GM23338 (cell line): ENCODE data around the gene ICAM4. TPM values are rescaled to one million over a fixed set of nuclear protein-coding genes. Genes with fewer than 3 reads are reported as not detected.

ENCODE experiments used
- ATAC-seq: fragments of 200-7000 bp; cut with Tn5 transposase; 3 replicates; pipeline ENCODE4 v1.9.1; 2020
- DNase-seq: peaks from one replicate; pipeline ENCODE4 v3.0.0-alpha.2; 2015; ENCODE audit warnings: low spot score
- H2AFZ ChIP-seq: fragments of 200-600 bp; sonication (generic); 2 replicates; pipeline ENCODE4 v1.8.0; 2016; ENCODE audit warnings: antibody characterized with exemption, mild to moderate bottlenecking, moderate library complexity
- H3F3A ChIP-seq: fragments of 200-600 bp; sonication (generic); replicated peaks from 2 replicates; pipeline ENCODE4 v1.8.0; 2017; ENCODE audit warnings: antibody characterized with exemption, mixed run types, low read depth
- H3K27ac ChIP-seq: fragments of 200-600 bp; sonication (generic); 2 replicates; pipeline ENCODE4 v1.6.1; 2016; ENCODE audit warnings: low read depth
- H3K27me3 ChIP-seq: fragments of 200-600 bp; sonication (generic); 2 replicates; pipeline ENCODE4 v1.8.0; 2016; ENCODE audit warnings: mild to moderate bottlenecking, mixed run types, moderate library complexity; ENCODE audit not compliant: insufficient read depth
- H3K36me3 ChIP-seq: fragments of 200-600 bp; sonication (generic); 2 replicates; pipeline ENCODE4 v1.8.0; 2016; ENCODE audit warnings: mild to moderate bottlenecking; ENCODE audit not compliant: insufficient read depth
- H3K4me1 ChIP-seq: fragments of 200-600 bp; sonication (generic); 2 replicates; pipeline ENCODE4 v1.8.0; 2016; ENCODE audit warnings: mild to moderate bottlenecking, moderate library complexity; ENCODE audit not compliant: insufficient read depth
- H3K4me2 ChIP-seq: fragments of 200-600 bp; sonication (generic); 2 replicates; pipeline ENCODE4 v1.7.1; 2017; ENCODE audit warnings: mixed run types
- H3K4me3 ChIP-seq: fragments of 200-600 bp; sonication (generic); 2 replicates; pipeline ENCODE4 v1.6.1; 2016; ENCODE audit warnings: mixed run types
- H3K79me2 ChIP-seq: fragments of 200-600 bp; sonication (generic); replicated peaks from 2 replicates; pipeline ENCODE4 v1.8.0; 2017; ENCODE audit warnings: mild to moderate bottlenecking; ENCODE audit not compliant: insufficient read depth
- H3K9me2 ChIP-seq: fragments of 200-600 bp; sonication (generic); 2 replicates; pipeline ENCODE4 v1.8.0; 2017; ENCODE audit not compliant: insufficient read depth
- H4K20me1 ChIP-seq: fragments of 200-600 bp; sonication (generic); replicated peaks from 2 replicates; pipeline ENCODE4 v1.8.0; 2017; ENCODE audit warnings: mild to moderate bottlenecking; ENCODE audit not compliant: insufficient read depth
- H3K27ac Mint-ChIP-seq: 2 replicates; pipeline ENCODE4 v1.8.0; 2020; ENCODE audit warnings: inconsistent platforms, mild to moderate bottlenecking, moderate library complexity, mixed read lengths
- H3K27me3 Mint-ChIP-seq: 3 replicates; pipeline ENCODE4 v1.8.0; 2022; ENCODE audit warnings: low read depth, mild to moderate bottlenecking, moderate library complexity, mixed read lengths, inconsistent platforms; ENCODE audit not compliant: insufficient read depth, poor library complexity
- H3K36me3 Mint-ChIP-seq: 3 replicates; pipeline ENCODE4 v1.8.0; 2021; ENCODE audit warnings: low read depth, mild to moderate bottlenecking, inconsistent platforms, moderate library complexity, mixed read lengths
- H3K4me1 Mint-ChIP-seq: 3 replicates; pipeline ENCODE4 v1.8.0; 2020; ENCODE audit warnings: mild to moderate bottlenecking, inconsistent platforms, mixed read lengths
- H3K4me3 Mint-ChIP-seq: 3 replicates; pipeline ENCODE4 v1.8.0; 2021; ENCODE audit warnings: moderate library complexity, mild to moderate bottlenecking, inconsistent platforms, mixed read lengths
- H3K9me3 Mint-ChIP-seq: 3 replicates; pipeline ENCODE4 v1.8.0; 2020; ENCODE audit warnings: moderate library complexity, mild to moderate bottlenecking, inconsistent platforms, mixed read lengths
- CREB1 ChIP-seq: fragments of 250-450 bp; sonication (Bioruptor Pico); IDR thresholded peaks from 2 replicates; pipeline ENCODE4 v1.5.0; 2020; ENCODE audit warnings: low read depth, mild to moderate bottlenecking, moderate library complexity
- CTCF ChIP-seq, 2 experiments: fragments of 200-600 bp in 1 of 2; sonication (generic) in 1 of 2; conservative IDR thresholded peaks; 2 replicates each; pipeline versions ENCODE4 v1.5.1 to v1.6.1; 2016 to 2017; ENCODE audit warnings: antibody characterized with exemption in 2 of 2, low read depth in 2 of 2, mild to moderate bottlenecking in 2 of 2, moderate library complexity in 1 of 2
- EZH2 ChIP-seq: fragments of 200-600 bp; sonication (generic); IDR thresholded peaks from one replicate; pipeline ENCODE4 v1.8.0; 2017; ENCODE audit warnings: antibody characterized with exemption, mild to moderate bottlenecking, low read depth; ENCODE audit not compliant: unreplicated experiment
- JUNB ChIP-seq: IDR thresholded peaks from one replicate; pipeline ENCODE4 v1.6.1; 2016; ENCODE audit warnings: antibody characterized with exemption; ENCODE audit not compliant: unreplicated experiment
- POLR2AphosphoS5 ChIP-seq: IDR thresholded peaks from 2 replicates; pipeline ENCODE4 v1.6.1; 2016; ENCODE audit warnings: antibody characterized with exemption, low read depth
- polyA plus RNA-seq: library from polyadenylated mRNA; unstranded; fragments of >200 nt; fragmentation: Nextera tagmentation; extraction: Ambion mirVana; gene quantifications from 2 replicates; pipeline ENCODE4 v1.2.1, GENCODE V29; 2016
- total RNA-seq: library from RNA; depleted of rRNA; stranded (reverse); fragments of >200 nt; shearing (Covaris generic); gene quantifications from 2 replicates; pipeline ENCODE4 v1.2.3, GENCODE V29; 2014
- TF ChIP-seq, protein P1 (sequence below): fragments of 250-450 bp; sonication (Bioruptor Pico); IDR thresholded peaks from 2 replicates; pipeline ENCODE4 v1.5.0; 2020; ENCODE audit warnings: mild to moderate bottlenecking, moderate library complexity
- TF ChIP-seq, protein P2 (sequence below): IDR thresholded peaks from one replicate; pipeline ENCODE4 v1.6.1; 2018; ENCODE audit warnings: antibody characterized with exemption; ENCODE audit not compliant: unreplicated experiment
- TF ChIP-seq, protein P3 (sequence below): IDR thresholded peaks from 2 replicates; pipeline ENCODE4 v1.6.1; 2016; ENCODE audit warnings: antibody characterized with exemption

The ICAM4 gene
- total and polyA plus RNA-seq, 2 experiments from 2014 or later: 0.81 to 1.0 TPM

- TF ChIP-seq, protein P1, sequence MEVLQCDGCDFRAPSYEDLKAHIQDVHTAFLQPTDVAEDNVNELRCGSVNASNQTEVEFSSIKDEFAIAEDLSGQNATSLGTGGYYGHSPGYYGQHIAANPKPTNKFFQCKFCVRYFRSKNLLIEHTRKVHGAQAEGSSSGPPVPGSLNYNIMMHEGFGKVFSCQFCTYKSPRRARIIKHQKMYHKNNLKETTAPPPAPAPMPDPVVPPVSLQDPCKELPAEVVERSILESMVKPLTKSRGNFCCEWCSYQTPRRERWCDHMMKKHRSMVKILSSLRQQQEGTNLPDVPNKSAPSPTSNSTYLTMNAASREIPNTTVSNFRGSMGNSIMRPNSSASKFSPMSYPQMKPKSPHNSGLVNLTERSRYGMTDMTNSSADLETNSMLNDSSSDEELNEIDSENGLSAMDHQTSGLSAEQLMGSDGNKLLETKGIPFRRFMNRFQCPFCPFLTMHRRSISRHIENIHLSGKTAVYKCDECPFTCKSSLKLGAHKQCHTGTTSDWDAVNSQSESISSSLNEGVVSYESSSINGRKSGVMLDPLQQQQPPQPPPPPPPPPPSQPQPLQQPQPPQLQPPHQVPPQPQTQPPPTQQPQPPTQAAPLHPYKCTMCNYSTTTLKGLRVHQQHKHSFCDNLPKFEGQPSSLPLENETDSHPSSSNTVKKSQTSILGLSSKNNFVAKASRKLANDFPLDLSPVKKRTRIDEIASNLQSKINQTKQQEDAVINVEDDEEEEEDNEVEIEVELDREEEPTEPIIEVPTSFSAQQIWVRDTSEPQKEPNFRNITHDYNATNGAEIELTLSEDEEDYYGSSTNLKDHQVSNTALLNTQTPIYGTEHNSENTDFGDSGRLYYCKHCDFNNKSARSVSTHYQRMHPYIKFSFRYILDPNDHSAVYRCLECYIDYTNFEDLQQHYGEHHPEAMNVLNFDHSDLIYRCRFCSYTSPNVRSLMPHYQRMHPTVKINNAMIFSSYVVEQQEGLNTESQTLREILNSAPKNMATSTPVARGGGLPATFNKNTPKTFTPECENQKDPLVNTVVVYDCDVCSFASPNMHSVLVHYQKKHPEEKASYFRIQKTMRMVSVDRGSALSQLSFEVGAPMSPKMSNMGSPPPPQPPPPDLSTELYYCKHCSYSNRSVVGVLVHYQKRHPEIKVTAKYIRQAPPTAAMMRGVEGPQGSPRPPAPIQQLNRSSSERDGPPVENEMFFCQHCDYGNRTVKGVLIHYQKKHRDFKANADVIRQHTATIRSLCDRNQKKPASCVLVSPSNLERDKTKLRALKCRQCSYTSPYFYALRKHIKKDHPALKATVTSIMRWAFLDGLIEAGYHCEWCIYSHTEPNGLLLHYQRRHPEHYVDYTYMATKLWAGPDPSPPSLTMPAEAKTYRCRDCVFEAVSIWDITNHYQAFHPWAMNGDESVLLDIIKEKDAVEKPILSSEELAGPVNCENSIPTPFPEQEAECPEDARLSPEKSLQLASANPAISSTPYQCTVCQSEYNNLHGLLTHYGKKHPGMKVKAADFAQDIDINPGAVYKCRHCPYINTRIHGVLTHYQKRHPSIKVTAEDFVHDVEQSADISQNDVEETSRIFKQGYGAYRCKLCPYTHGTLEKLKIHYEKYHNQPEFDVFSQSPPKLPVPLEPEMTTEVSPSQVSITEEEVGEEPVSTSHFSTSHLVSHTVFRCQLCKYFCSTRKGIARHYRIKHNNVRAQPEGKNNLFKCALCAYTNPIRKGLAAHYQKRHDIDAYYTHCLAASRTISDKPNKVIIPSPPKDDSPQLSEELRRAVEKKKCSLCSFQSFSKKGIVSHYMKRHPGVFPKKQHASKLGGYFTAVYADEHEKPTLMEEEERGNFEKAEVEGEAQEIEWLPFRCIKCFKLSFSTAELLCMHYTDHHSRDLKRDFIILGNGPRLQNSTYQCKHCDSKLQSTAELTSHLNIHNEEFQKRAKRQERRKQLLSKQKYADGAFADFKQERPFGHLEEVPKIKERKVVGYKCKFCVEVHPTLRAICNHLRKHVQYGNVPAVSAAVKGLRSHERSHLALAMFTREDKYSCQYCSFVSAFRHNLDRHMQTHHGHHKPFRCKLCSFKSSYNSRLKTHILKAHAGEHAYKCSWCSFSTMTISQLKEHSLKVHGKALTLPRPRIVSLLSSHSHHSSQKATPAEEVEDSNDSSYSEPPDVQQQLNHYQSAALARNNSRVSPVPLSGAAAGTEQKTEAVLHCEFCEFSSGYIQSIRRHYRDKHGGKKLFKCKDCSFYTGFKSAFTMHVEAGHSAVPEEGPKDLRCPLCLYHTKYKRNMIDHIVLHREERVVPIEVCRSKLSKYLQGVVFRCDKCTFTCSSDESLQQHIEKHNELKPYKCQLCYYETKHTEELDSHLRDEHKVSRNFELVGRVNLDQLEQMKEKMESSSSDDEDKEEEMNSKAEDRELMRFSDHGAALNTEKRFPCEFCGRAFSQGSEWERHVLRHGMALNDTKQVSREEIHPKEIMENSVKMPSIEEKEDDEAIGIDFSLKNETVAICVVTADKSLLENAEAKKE: no peak
- no peak for TF ChIP-seq POLR2AphosphoS5
These were observed 32.5 kb upstream of the ICAM4 start (continued) for GRCh38 chr19:10254244-10254643.

DNA sequence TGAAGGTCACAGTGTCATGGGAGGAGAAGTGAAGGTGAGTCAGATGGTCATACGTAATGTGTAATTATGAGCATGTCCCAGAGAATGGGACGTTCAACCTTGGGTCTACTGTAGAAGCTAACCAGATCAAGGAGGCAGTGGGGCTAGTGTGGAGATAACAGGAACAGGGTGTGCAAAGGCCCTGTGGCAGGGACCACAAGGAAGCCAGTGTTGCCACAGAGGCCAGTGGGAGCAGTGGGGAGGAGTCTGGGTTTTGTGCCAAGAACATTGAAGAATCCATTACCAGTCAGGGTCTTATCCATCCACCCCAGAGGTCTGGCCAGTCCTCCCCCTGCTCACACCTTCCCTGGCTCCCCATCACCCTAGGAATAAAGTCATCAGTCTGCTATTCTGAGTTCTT, 31.4 kb upstream of the ICAM4 start:
- Histone ChIP-seq H4K20me1 (peaks cover 6% of the 10 kb centered on the region; the same call in 1 of the 2 replicates), H3K9me2 (no peaks in the 10 kb centered on the region), H3K4me3 (no peak overlapping the region), H3K79me2 (peaks cover 11% of the 10 kb centered on the region), H2AFZ (no peak overlapping the region), H3K36me3 (peaks cover 10% of the 10 kb centered on the region), H3K4me2 (no peak overlapping the region), H3K27me3 (no peaks in the 10 kb centered on the region), H3K4me1 (no peaks in the 10 kb centered on the region), H3F3A (peaks cover 9% of the 10 kb centered on the region), H3K27ac (no peak overlapping the region)
- H3K36me3 Mint-ChIP-seq: peaks cover 51% of the 10 kb centered on the region
- peaks cover 2% of the 10 kb centered on the region; the same call in 2 of the 3 replicates for H3K9me3 Mint-ChIP-seq
- DNase-seq: no peak
- peaks cover 4% of the 10 kb centered on the region for H3K4me1 Mint-ChIP-seq
- ATAC-seq: no peak
- H3K27me3 Mint-ChIP-seq: peaks cover 12% of the 10 kb centered on the region
- H3K27ac Mint-ChIP-seq: no peak overlapping the region
- H3K4me3 Mint-ChIP-seq: no peak overlapping the region
- TF ChIP-seq CREB1 (CRISPR knock-in tag) (no peak), CTCF (conservative IDR thresholded peaks at IDR 0.05; ENCODE audit: low read depth in 2 of 2) (no peak), EZH2 (no peak), JUNB (no peak), POLR2AphosphoS5 (no peak)
- TF ChIP-seq, protein P2, sequence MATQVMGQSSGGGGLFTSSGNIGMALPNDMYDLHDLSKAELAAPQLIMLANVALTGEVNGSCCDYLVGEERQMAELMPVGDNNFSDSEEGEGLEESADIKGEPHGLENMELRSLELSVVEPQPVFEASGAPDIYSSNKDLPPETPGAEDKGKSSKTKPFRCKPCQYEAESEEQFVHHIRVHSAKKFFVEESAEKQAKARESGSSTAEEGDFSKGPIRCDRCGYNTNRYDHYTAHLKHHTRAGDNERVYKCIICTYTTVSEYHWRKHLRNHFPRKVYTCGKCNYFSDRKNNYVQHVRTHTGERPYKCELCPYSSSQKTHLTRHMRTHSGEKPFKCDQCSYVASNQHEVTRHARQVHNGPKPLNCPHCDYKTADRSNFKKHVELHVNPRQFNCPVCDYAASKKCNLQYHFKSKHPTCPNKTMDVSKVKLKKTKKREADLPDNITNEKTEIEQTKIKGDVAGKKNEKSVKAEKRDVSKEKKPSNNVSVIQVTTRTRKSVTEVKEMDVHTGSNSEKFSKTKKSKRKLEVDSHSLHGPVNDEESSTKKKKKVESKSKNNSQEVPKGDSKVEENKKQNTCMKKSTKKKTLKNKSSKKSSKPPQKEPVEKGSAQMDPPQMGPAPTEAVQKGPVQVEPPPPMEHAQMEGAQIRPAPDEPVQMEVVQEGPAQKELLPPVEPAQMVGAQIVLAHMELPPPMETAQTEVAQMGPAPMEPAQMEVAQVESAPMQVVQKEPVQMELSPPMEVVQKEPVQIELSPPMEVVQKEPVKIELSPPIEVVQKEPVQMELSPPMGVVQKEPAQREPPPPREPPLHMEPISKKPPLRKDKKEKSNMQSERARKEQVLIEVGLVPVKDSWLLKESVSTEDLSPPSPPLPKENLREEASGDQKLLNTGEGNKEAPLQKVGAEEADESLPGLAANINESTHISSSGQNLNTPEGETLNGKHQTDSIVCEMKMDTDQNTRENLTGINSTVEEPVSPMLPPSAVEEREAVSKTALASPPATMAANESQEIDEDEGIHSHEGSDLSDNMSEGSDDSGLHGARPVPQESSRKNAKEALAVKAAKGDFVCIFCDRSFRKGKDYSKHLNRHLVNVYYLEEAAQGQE: no peak
- TF ChIP-seq, protein P3, sequence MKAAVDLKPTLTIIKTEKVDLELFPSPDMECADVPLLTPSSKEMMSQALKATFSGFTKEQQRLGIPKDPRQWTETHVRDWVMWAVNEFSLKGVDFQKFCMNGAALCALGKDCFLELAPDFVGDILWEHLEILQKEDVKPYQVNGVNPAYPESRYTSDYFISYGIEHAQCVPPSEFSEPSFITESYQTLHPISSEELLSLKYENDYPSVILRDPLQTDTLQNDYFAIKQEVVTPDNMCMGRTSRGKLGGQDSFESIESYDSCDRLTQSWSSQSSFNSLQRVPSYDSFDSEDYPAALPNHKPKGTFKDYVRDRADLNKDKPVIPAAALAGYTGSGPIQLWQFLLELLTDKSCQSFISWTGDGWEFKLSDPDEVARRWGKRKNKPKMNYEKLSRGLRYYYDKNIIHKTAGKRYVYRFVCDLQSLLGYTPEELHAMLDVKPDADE: no peak
